NB4 (cell line): ENCODE data around the gene ESR1.

Experiments
- DNase-seq: peaks from one replicate; pipeline ENCODE4 v3.0.0; 2010; ENCODE audit warnings: low read depth
- H3K4me3 ChIP-seq: one replicate; pipeline ENCODE4 v1.5.1; 2011; ENCODE audit warnings: mild to moderate bottlenecking, low read depth, low read length, moderate library complexity
- CTCF ChIP-seq: IDR thresholded peaks from one replicate; pipeline ENCODE4 v1.5.1; 2012; ENCODE audit warnings: low read depth, low read length
- MAX ChIP-seq: IDR thresholded peaks from 2 replicates; pipeline ENCODE4 v1.6.1; 2011; ENCODE audit warnings: low read depth, low read length
- MYC ChIP-seq: IDR thresholded peaks from 2 replicates; pipeline ENCODE4 v1.6.1; 2011; ENCODE audit warnings: low read depth, low read length
- POLR2A ChIP-seq: IDR thresholded peaks from 2 replicates; pipeline ENCODE4 v1.6.1; 2011; ENCODE audit warnings: mild to moderate bottlenecking; ENCODE audit not compliant: insufficient read length; ENCODE audit errors: extremely low read depth

ESR1 gene

GRCh38 chr6:152054441-152054840 is 247.0 kb downstream of the ESR1 start:
- TF ChIP-seq MYC (no peak), MAX (no peak), CTCF (no peak), POLR2A (no peak)
- DNase-seq: no peak
- no peak overlapping the region for H3K4me3 ChIP-seq

GRCh38 chr6:152055517-152055916 is 248.0 kb downstream of the ESR1 start:
- no peak for TF ChIP-seq MAX
- DNase-seq: no peak
- H3K4me3 ChIP-seq: no peak overlapping the region

- no peak for DNase-seq
- TF ChIP-seq MYC: no peak
- no peak for TF ChIP-seq CTCF
- no peak for TF ChIP-seq POLR2A
- no peak for TF ChIP-seq MAX
- H3K4me3 ChIP-seq: no peak overlapping the region
Measured at GRCh38 chr6:152057832-152058498, 250.5 kb downstream of the ESR1 start.

GRCh38 chr6:152059909-152060308 is 252.4 kb downstream of the ESR1 start:
- TF ChIP-seq CTCF: no peak
- no peak for TF ChIP-seq MAX
- TF ChIP-seq MYC: no peak
- no peak for DNase-seq
- no peak overlapping the region for H3K4me3 ChIP-seq

GRCh38 chr6:152062476-152062875 is 255.0 kb downstream of the ESR1 start:
- no peak for DNase-seq
- TF ChIP-seq CTCF (no peak), MAX (no peak), MYC (no peak), POLR2A (no peak)
- H3K4me3 ChIP-seq: no peak overlapping the region

GRCh38 chr6:152063170-152063921 is 255.9 kb downstream of the ESR1 start:
- DNase-seq: no peak
- TF ChIP-seq MAX (no peak), CTCF (no peak)
- H3K4me3 ChIP-seq: no peak overlapping the region
